Mammary epithelial cell (primary cell): ENCODE data around the gene PTGR3.

ENCODE experiments used
- EZH2 ChIP-seq: IDR thresholded peaks from 2 replicates; pipeline ENCODE4 v1.6.1; 2012; ENCODE audit warnings: low read length, inconsistent platforms, borderline replicate concordance
- TF ChIP-seq, protein P1 (sequence below), 2 donors: IDR thresholded peaks in 1 of 2; conservative IDR thresholded peaks in 1 of 2; 2 replicates each; pipeline ENCODE4 v1.5.1; 2011 to 2012; ENCODE audit warnings: inconsistent platforms in 2 of 2, low read length in 2 of 2, mild to moderate bottlenecking in 2 of 2, control low read depth in 1 of 2, low read depth in 1 of 2; ENCODE audit not compliant: insufficient read depth in 1 of 2; ENCODE audit errors: extremely low read depth in 1 of 2

- TF ChIP-seq, protein P1, sequence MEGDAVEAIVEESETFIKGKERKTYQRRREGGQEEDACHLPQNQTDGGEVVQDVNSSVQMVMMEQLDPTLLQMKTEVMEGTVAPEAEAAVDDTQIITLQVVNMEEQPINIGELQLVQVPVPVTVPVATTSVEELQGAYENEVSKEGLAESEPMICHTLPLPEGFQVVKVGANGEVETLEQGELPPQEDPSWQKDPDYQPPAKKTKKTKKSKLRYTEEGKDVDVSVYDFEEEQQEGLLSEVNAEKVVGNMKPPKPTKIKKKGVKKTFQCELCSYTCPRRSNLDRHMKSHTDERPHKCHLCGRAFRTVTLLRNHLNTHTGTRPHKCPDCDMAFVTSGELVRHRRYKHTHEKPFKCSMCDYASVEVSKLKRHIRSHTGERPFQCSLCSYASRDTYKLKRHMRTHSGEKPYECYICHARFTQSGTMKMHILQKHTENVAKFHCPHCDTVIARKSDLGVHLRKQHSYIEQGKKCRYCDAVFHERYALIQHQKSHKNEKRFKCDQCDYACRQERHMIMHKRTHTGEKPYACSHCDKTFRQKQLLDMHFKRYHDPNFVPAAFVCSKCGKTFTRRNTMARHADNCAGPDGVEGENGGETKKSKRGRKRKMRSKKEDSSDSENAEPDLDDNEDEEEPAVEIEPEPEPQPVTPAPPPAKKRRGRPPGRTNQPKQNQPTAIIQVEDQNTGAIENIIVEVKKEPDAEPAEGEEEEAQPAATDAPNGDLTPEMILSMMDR (conservative IDR thresholded peaks at IDR 0.05 in 1 of 2, IDR thresholded peaks at IDR 0.05 in 1 of 2; ENCODE audit: extremely low read depth in 1 of 2, insufficient read depth in 1 of 2, low read depth in 1 of 2, low read length in 2 of 2) = no peak
- TF ChIP-seq EZH2 = no peak
Measured at GRCh38 chr18:75221397-75221796, 12.5 kb upstream of the PTGR3 start.
